H9 (cell line): Measurements from ENCODE around the gene BEGAIN. TPM values are rescaled to one million over a fixed set of nuclear protein-coding genes. Genes with fewer than 3 reads are reported as not detected.

Experiments used
- DNase-seq: peaks from one replicate; pipeline ENCODE4 v3.0.0-alpha.2; 2017
- H2AFZ ChIP-seq: one replicate; pipeline ENCODE4 v1.6.1; 2013; ENCODE audit warnings: mild to moderate bottlenecking, low read length, control low read depth, moderate library complexity
- H2AK5ac ChIP-seq: 2 replicates; pipeline ENCODE4 v1.6.1; 2013; ENCODE audit warnings: low read length, control low read depth, mixed read lengths; ENCODE audit not compliant: insufficient read length
- H2BK120ac ChIP-seq: one replicate; pipeline ENCODE4 v1.6.1; 2013; ENCODE audit warnings: low read depth, mild to moderate bottlenecking, low read length, control low read depth, inconsistent platforms; ENCODE audit not compliant: poor library complexity, severe bottlenecking
- H2BK12ac ChIP-seq: 2 replicates; pipeline ENCODE4 v1.6.1; 2013; ENCODE audit warnings: low read length, control low read depth, mixed read lengths, low read depth; ENCODE audit not compliant: insufficient read length
- H2BK15ac ChIP-seq: 2 replicates; pipeline ENCODE4 v1.6.1; 2013; ENCODE audit warnings: low read depth, low read length, control low read depth
- H2BK20ac ChIP-seq: one replicate; pipeline ENCODE4 v1.6.1; 2013; ENCODE audit warnings: low read depth, mild to moderate bottlenecking, low read length, control low read depth, inconsistent platforms; ENCODE audit not compliant: poor library complexity, severe bottlenecking
- H2BK5ac ChIP-seq: 2 replicates; pipeline ENCODE4 v1.6.1; 2013; ENCODE audit warnings: low read length, control low read depth, mixed read lengths; ENCODE audit not compliant: insufficient read length
- H3K14ac ChIP-seq: 2 replicates; pipeline ENCODE4 v1.6.1; 2013; ENCODE audit warnings: low read length, control low read depth; ENCODE audit not compliant: insufficient read depth
- H3K18ac ChIP-seq: 2 replicates; pipeline ENCODE4 v1.6.1; 2013; ENCODE audit warnings: low read depth, mild to moderate bottlenecking, mixed read lengths, low read length, control low read depth; ENCODE audit not compliant: insufficient read length
- H3K23ac ChIP-seq: 2 replicates; pipeline ENCODE4 v1.6.1; 2013; ENCODE audit warnings: low read length, control low read depth, mixed read lengths, low read depth; ENCODE audit not compliant: insufficient read length
- H3K23me2 ChIP-seq: 2 replicates; pipeline ENCODE4 v1.6.1; 2013; ENCODE audit warnings: low read depth, mild to moderate bottlenecking, mixed read lengths, low read length, control low read depth; ENCODE audit not compliant: insufficient read length, poor library complexity, severe bottlenecking
- H3K27ac ChIP-seq: 2 replicates; pipeline ENCODE4 v1.5.1; 2013; ENCODE audit warnings: low read length, control low read depth, mixed read lengths, low read depth; ENCODE audit not compliant: insufficient read length
- H3K27me3 ChIP-seq: 2 replicates; pipeline ENCODE4 v1.6.1; 2013; ENCODE audit warnings: low read length, control low read depth, inconsistent platforms; ENCODE audit not compliant: insufficient read depth
- H3K4ac ChIP-seq: 2 replicates; pipeline ENCODE4 v1.6.1; 2013; ENCODE audit warnings: low read depth, mild to moderate bottlenecking, control low read depth, inconsistent platforms, low read length, moderate library complexity
- H3K4me1 ChIP-seq: 2 replicates; pipeline ENCODE4 v1.6.1; 2013; ENCODE audit warnings: low read length, control low read depth, inconsistent platforms; ENCODE audit not compliant: insufficient read depth
- H3K4me2 ChIP-seq: 2 replicates; pipeline ENCODE4 v1.6.1; 2013; ENCODE audit warnings: low read length, control low read depth, mixed read lengths; ENCODE audit not compliant: insufficient read length, insufficient read depth
- H3K56ac ChIP-seq: 2 replicates; pipeline ENCODE4 v1.6.1; 2013; ENCODE audit warnings: low read depth, mild to moderate bottlenecking, mixed read lengths, low read length, control low read depth; ENCODE audit not compliant: insufficient read length
- H3K79me1 ChIP-seq: 2 replicates; pipeline ENCODE4 v1.6.1; 2013; ENCODE audit warnings: low read depth, mild to moderate bottlenecking, moderate library complexity, low read length, control low read depth, inconsistent platforms; ENCODE audit not compliant: insufficient read depth, poor library complexity, severe bottlenecking
- H3K79me2 ChIP-seq: 2 replicates; pipeline ENCODE4 v1.6.1; 2013; ENCODE audit warnings: low read length, control low read depth, inconsistent platforms; ENCODE audit not compliant: insufficient read depth
- H3K9ac ChIP-seq: 2 replicates; pipeline ENCODE4 v1.6.1; 2013; ENCODE audit warnings: low read length, control low read depth, mixed read lengths; ENCODE audit not compliant: insufficient read length; ENCODE audit errors: extremely low read depth
- H3K9me3 ChIP-seq: one replicate; pipeline ENCODE4 v1.6.1; 2013; ENCODE audit warnings: low read depth, low read length, inconsistent platforms; ENCODE audit not compliant: control insufficient read depth
- H3T11ph ChIP-seq: one replicate; pipeline ENCODE4 v1.6.1; 2013; ENCODE audit warnings: mild to moderate bottlenecking, low read length, control low read depth, inconsistent platforms
- H4K20me1 ChIP-seq: one replicate; pipeline ENCODE4 v1.6.1; 2013; ENCODE audit not compliant: control insufficient read depth, insufficient read length, insufficient read depth
- H4K5ac ChIP-seq: 2 replicates; pipeline ENCODE4 v1.6.1; 2013; ENCODE audit warnings: low read depth, mild to moderate bottlenecking, mixed read lengths, low read length, control low read depth; ENCODE audit not compliant: insufficient read length
- H4K8ac ChIP-seq: replicated peaks from 2 replicates; pipeline ENCODE4 v1.6.1; 2013; ENCODE audit warnings: low read length, control low read depth, mixed read lengths, low read depth; ENCODE audit not compliant: insufficient read length
- H4K91ac ChIP-seq: 2 replicates; pipeline ENCODE4 v1.6.1; 2013; ENCODE audit warnings: low read depth, mild to moderate bottlenecking, moderate library complexity, mixed read lengths, low read length, control low read depth; ENCODE audit not compliant: insufficient read length
- H3K27ac Mint-ChIP-seq, 3 experiments: 2 replicates in 2 of 3; 3 replicates in 1 of 3; pipeline ENCODE4 v1.8.0; 2020 to 2021; ENCODE audit warnings: mixed read lengths in 3 of 3, mild to moderate bottlenecking in 1 of 3, moderate library complexity in 1 of 3
- H3K27me3 Mint-ChIP-seq: 2 replicates; pipeline ENCODE4 v1.8.0; 2021; ENCODE audit warnings: low read depth, mild to moderate bottlenecking, moderate library complexity, mixed read lengths
- H3K36me3 Mint-ChIP-seq, 3 experiments: 2 replicates in 2 of 3; 3 replicates in 1 of 3; pipeline ENCODE4 v1.8.0; 2020 to 2021; ENCODE audit warnings: low read depth in 3 of 3, mixed read lengths in 3 of 3; ENCODE audit not compliant: insufficient read depth in 1 of 3
- H3K4me1 Mint-ChIP-seq, 2 experiments: 2 replicates each; pipeline ENCODE4 v1.8.0; 2020; ENCODE audit warnings: mixed read lengths in 2 of 2
- H3K4me3 Mint-ChIP-seq, 2 experiments: 2 replicates in 1 of 2; 3 replicates in 1 of 2; pipeline ENCODE4 v1.8.0; 2020 to 2021; ENCODE audit warnings: mild to moderate bottlenecking in 2 of 2, mixed read lengths in 2 of 2, moderate library complexity in 1 of 2
- H3K9me3 Mint-ChIP-seq, 2 experiments: 2 replicates in 1 of 2; 3 replicates in 1 of 2; pipeline ENCODE4 v1.8.0; 2020; ENCODE audit warnings: mild to moderate bottlenecking in 2 of 2, mixed read lengths in 2 of 2, moderate library complexity in 1 of 2
- CTCF ChIP-seq: fragments of 200-600 bp; sonication (generic); conservative IDR thresholded peaks from 3 replicates; pipeline ENCODE4 v1.8.0; 2021; ENCODE audit warnings: antibody characterized with exemption, mild to moderate bottlenecking
- total RNA-seq: library from RNA; stranded (reverse); gene quantifications from 2 replicates; pipeline ENCODE4 v1.2.1, GENCODE V29; 2021

The BEGAIN gene
- total RNA-seq, 1 experiment from 2014 or later: 2.6 TPM

DNA sequence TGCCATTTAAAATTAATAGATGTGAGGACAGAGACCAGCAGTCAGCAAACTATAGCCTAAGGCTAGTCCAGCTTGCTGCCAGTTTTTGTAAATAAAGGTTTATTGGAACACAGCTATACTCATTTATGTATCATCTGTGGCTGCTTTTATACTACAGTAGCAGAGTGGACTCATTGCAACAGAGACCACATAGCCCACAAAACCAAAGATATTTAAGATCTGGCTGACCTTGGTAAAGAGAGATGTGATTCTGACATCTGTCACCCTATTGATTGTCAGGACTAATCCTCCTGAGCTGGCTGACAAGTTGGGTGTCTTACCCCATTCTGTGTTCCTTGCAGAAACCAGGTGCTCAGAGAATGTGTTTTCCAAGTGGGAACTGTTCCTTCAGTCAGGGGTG is 99.9 kb downstream of the BEGAIN start:
- H3K27me3 ChIP-seq: no peaks in the 10 kb centered on the region
- H3K14ac ChIP-seq: no peak overlapping the region
- no peak overlapping the region for H3K18ac ChIP-seq
- no peak for TF ChIP-seq CTCF
- H2BK5ac ChIP-seq: no peak overlapping the region
- no peak overlapping the region for H2BK15ac ChIP-seq
- no peak overlapping the region for H3K9ac ChIP-seq
- no peaks in the 10 kb centered on the region for H3K36me3 Mint-ChIP-seq
- H2BK20ac ChIP-seq: no peak overlapping the region
- no peaks in the 10 kb centered on the region for H3K9me3 Mint-ChIP-seq
- H3K79me1 ChIP-seq: no peaks in the 10 kb centered on the region
- DNase-seq: no peak
- H4K91ac ChIP-seq: no peak overlapping the region
- H3K27ac ChIP-seq: no peak overlapping the region
- no peak overlapping the region for H3K4me3 Mint-ChIP-seq
- no peaks in the 10 kb centered on the region for H3K23me2 ChIP-seq
- no peak overlapping the region for H3K4me2 ChIP-seq
- H4K8ac ChIP-seq: no peak overlapping the region
- H3T11ph ChIP-seq: no peak overlapping the region
- H3K23ac ChIP-seq: no peak overlapping the region
- H4K5ac ChIP-seq: no peak overlapping the region
- H3K79me2 ChIP-seq: no peaks in the 10 kb centered on the region; the same call in 1 of the 2 replicates
- H3K56ac ChIP-seq: no peak overlapping the region
- H3K4me1 ChIP-seq: no peaks in the 10 kb centered on the region
- H3K27ac Mint-ChIP-seq: no peak overlapping the region
- H3K4ac ChIP-seq: no peak overlapping the region
- no peak overlapping the region for H2AK5ac ChIP-seq
- no peak overlapping the region for H2BK120ac ChIP-seq
- H2BK12ac ChIP-seq: no peak overlapping the region
- H3K9me3 ChIP-seq: no peaks in the 10 kb centered on the region
- no peak overlapping the region for H2AFZ ChIP-seq
- H3K27me3 Mint-ChIP-seq: no peaks in the 10 kb centered on the region; the same call in 1 of the 2 replicates
- peaks cover 4 to 5% of the 10 kb centered on the region in 2 experiments for H3K4me1 Mint-ChIP-seq
- no peaks in the 10 kb centered on the region for H4K20me1 ChIP-seq

Other genes starting within 250 kb of the BEGAIN start
- 6.2 and 7.4 TPM in 2 replicates for gene WDR25, start 210.9 kb downstream of the BEGAIN start, total RNA-seq
- 2.8 and 3.2 TPM in 2 replicates for gene DLK1, start 139.5 kb upstream of the BEGAIN start, total RNA-seq
- 0.52 TPM in 1 of 2 replicates, not detected in the other for gene MEG3, start 238.7 kb upstream of the BEGAIN start, total RNA-seq